Fibroblast of pulmonary artery (primary cell): ENCODE results near the gene MMP15.

Source experiments
- DNase-seq: peaks from one replicate; pipeline ENCODE4 v3.0.0-alpha.2; 2010; ENCODE audit warnings: low read depth
- H3K4me3 ChIP-seq: replicated peaks from 2 replicates; pipeline ENCODE4 v1.5.1; 2011; ENCODE audit warnings: low read depth, mild to moderate bottlenecking, control low read depth, low read length, moderate library complexity
- CTCF ChIP-seq: IDR thresholded peaks from 2 replicates; pipeline ENCODE4 v1.5.1; 2011; ENCODE audit warnings: mild to moderate bottlenecking, control low read depth, low read length, inconsistent platforms; ENCODE audit errors: missing control alignments

MMP15 gene

GRCh38 chr16:58019866-58020538, 5.6 kb upstream of the MMP15 start:
- no peak for TF ChIP-seq CTCF
- no peak overlapping the region for H3K4me3 ChIP-seq
- no peak for DNase-seq

GRCh38 chr16:58020628-58021521, 4.7 kb upstream of the MMP15 start:
- peak; percentile 76 for TF ChIP-seq CTCF
- H3K4me3 ChIP-seq: no peak overlapping the region
- DNase-seq: peak; percentile 59

GRCh38 chr16:58021661-58022551, 3.6 kb upstream of the MMP15 start:
- no peak overlapping the region for H3K4me3 ChIP-seq
- peak; percentile 38 for DNase-seq
- no peak for TF ChIP-seq CTCF

- TF ChIP-seq CTCF: no peak
- no peak overlapping the region for H3K4me3 ChIP-seq
- DNase-seq: peak; percentile 68
Observed at GRCh38 chr16:58022601-58023371, 2.8 kb upstream of the MMP15 start.

GRCh38 chr16:58024486-58025350, 836 bp upstream of the MMP15 start:
- no peak for DNase-seq
- H3K4me3 ChIP-seq: peak overlapping the region; percentile 57
- no peak for TF ChIP-seq CTCF
